GM19025 (cell line): Measurements from ENCODE around the gene HSPA5.
A peak's percentile ranks its signal among the peaks of the same experiment; 100 is the strongest.
"Not testable (repeated sequence)": the region's sequence is repeated elsewhere in the genome, so short reads cannot be mapped to it uniquely, and the experiment has no call there.

Source experiments
- ATAC-seq: cut with Tn5 transposase; IDR thresholded peaks from one replicate; pipeline ENCODE4 v1.9.1; 2021; ENCODE audit warnings: mild to moderate bottlenecking, low read depth, moderate library complexity; ENCODE audit not compliant: unreplicated experiment

Gene HSPA5

GRCh38 chr9:125243792-125244260 lies 2.7 kb upstream of the HSPA5 start:
- no peak for ATAC-seq

- ATAC-seq = peak; percentile 3
Observed at GRCh38 chr9:125241863-125242739, 958 bp upstream of the HSPA5 start.

DNA sequence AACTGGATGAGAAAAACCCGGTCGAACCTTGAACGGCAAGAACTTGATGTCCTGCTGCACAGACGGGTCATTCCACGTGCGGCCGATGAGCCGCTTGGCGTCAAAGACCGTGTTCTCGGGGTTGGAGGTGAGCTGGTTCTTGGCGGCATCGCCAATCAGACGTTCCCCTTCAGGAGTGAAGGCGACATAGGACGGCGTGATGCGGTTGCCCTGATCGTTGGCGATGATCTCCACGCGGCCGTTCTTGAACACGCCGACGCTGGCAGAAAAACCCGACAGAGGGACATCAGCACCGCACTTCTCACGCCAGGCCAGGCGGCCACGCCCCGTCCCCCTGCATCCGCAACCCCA lies 519 bp downstream of the HSPA5 start:
- ATAC-seq = no peak

DNA sequence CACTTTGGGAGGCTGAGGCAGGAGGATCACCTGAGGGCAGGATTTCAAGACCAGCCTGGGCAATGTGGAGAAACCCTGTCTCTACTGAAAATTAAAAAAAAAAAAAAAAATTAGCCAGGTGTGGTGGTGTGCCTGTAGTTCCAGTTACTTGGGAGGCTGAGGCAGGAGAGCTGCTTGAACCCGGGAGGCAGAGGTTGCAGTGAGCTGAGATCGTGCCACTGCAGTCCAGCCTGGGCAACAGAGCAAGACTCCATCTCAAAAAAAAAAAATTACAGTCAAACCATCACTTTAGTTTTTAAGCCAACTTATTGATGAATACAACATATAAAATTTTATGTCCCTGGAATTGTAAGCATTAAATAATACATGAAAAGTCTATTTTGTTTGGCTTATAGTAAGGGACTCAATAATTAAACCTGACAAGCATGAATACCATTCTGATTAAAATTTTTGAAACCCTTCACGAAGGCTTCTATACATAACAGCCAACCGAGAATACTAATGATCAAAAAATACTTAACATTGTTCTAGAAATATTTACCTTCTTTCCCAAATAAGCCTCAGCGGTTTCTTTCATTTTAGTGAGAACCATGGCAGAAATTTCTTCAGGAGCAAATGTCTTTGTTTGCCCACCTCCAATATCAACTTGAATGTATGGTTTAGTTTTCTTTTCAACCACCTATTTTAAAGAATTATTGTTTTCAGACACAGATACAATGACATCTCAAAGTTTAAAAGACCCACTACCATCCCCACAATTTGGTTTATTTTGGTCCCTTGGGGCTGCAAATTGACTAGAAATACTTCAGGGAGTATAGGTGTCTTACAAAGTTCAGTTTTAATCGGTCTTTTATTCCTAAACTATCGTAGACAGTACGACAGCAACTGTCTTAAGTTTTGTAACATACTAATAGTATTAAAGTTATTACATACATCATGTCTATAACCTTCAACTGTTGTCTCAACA lies 1.2 kb downstream of the HSPA5 start:
- no peak for ATAC-seq

- no peak for ATAC-seq
Observed at GRCh38 chr9:125238915-125239446, 2.2 kb downstream of the HSPA5 start.

DNA sequence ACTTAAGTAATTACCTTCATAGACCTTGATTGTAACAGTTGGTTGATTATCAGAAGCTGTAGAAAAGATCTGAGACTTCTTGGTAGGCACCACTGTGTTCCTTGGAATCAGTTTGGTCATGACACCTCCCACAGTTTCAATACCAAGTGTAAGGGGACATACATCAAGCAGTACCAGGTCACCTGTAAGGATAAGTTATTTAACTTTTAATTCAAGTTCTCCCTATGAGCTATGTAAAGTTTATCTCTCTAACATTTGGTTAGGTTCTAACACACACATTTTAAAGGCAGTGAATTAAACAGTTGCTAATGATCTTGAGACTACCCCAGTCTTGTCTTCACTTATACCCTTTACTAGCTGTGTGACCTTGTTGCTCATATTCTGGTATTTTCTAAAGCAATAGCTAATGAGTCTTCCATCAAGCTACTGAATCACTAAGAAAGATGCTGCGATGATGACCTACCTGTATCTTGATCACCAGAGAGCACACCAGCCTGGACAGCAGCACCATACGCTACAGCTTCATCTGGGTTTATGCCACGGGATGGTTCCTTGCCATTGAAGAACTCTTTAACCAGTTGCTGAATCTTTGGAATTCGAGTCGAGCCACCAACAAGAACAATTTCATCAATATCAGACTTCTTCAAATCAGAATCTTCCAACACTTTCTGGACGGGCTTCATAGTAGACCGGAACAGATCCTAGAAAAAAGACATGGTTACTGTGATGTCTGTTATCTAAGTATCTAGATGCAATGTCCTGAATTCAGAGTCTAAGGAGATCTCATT lies 2.8 kb downstream of the HSPA5 start:
- no peak for ATAC-seq

GRCh38 chr9:125236520-125237159 lies 4.5 kb downstream of the HSPA5 start:
- ATAC-seq = not testable (repeated sequence)

GRCh38 chr9:125235804-125236519 lies 5.2 kb downstream of the HSPA5 start:
- no peak for ATAC-seq

GRCh38 chr9:125234099-125234498 lies 7.0 kb downstream of the HSPA5 start:
- ATAC-seq = not testable (repeated sequence)

DNA sequence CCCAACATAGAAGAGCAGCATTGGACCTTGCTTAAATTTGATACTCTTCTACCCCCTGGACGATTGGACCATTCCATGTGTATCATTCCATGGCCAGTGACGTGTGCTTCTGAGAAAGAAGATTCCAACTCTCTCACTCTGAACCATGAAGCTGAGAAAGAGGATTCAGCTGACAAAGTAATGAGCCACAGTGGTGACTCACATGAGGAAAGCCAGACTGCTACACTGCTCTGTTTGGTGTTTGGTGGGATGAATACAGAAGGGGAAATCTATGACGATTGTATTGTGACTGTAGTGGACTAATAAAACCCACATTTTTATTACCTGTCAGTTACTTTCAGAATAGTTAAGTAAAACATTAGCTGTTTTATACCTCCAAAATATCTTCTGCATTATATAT lies 7.5 kb downstream of the HSPA5 start:
- ATAC-seq = no peak

GRCh38 chr9:125227761-125228160 lies 13.4 kb downstream of the HSPA5 start:
- ATAC-seq = no peak

GRCh38 chr9:125224858-125225257 lies 16.3 kb downstream of the HSPA5 start:
- not testable (repeated sequence) for ATAC-seq

DNA sequence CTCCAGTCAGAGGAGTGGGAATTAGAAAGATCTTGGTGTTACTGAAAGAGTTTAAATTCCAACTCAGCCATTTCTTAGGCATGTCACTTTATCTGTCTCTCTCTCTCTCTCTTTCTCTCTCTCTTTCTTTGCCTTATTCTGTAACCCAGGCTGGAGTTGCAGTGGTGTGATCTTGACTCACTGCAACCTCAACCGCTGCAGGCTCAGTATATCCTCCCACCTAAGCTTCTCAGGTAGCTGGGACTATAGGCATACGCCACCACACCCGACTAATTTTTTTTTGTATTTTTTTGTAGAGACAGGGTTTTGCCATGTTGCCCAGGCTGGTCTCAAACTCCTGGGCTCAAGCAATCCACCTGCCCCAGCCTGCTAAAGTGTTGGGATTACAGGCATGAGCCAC lies 22.5 kb downstream of the HSPA5 start:
- ATAC-seq = no peak

- no peak for ATAC-seq
Observed at GRCh38 chr9:125214186-125214585, 27.0 kb downstream of the HSPA5 start.

DNA sequence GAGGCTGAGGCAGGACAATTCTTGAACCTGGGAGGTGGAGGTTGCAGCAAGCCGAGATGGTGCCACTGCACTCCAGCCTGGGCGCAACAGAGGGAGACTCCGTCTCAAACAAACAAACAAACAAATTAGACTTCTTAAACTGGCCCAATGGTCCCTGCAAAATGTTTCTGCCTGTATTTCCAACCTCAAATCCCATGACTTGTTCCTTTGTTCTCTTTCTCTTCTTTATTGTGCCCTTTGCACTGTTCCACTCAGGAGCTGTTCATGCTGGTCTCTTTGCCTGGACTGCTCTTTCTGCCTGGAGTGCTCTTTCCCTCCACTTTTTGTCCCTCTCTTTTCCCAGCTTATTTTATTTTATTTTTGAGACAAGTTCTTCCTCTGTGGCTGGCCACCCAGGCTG lies 36.7 kb downstream of the HSPA5 start:
- no peak for ATAC-seq

GRCh38 chr9:125202846-125203618 lies 38.1 kb downstream of the HSPA5 start:
- no peak for ATAC-seq

DNA sequence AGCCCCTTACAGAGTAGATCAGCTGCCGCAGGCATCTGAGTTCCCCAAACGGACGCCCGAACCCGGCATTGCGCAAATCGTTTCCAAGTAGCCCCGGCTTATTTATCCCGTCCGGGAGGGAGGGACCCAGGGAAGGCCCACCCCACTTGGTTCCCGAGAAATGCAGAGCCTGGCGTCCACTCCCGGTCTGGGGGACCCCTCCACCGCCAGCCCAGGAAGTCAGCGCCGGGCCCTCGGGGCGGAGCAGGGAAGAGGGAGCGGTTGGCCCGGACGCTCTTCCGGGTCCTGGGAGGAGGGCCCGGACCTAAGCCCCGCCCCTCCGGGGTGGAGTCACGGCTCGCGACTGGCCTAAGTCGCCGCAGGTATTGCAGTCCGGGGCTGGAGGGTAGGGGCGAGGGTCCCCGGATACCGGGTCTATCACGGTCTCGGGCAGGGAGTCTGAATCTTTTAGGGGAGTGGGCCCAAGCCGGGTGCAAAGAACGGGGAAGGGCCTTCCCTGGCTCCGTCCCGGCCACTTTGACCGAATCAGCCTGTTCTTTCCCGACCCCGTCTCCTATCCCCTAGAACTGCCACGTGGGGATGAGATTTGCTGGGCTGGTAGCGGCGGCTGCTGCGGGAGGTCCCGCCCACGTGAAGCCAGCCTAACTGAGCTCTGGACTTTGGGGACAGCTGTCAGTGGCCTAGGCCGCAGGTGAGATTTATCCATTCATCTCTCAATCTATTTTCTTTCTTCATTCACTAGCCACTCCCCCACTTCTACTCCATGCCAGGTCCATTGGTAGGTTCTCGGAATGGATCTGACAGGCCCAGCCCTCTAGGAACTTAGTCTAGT lies 40.7 kb downstream of the HSPA5 start, which contains the start of gene RABEPK:
TSS of gene RABEPK (plus strand) at position 327 of the 832 bp plus-strand sequence. CDS start 2,472 bp downstream, outside the sequence.
- peak; percentile 97 for ATAC-seq
